Progenitor cell of endocrine pancreas (in vitro differentiated cells): ENCODE data around the gene NEBL. TPM values are rescaled to one million over a fixed set of nuclear protein-coding genes. Genes with fewer than 3 reads are reported as not detected.

Experiments used
- DNase-seq: peaks from one replicate; pipeline ENCODE4 v3.0.0; 2021; ENCODE audit warnings: low spot score; ENCODE audit not compliant: unreplicated experiment
- H3K27ac Mint-ChIP-seq: 2 replicates; pipeline ENCODE4 v1.8.0; 2021; ENCODE audit warnings: mild to moderate bottlenecking, moderate library complexity, mixed read lengths
- H3K27me3 Mint-ChIP-seq: 2 replicates; pipeline ENCODE4 v1.8.0; 2021; ENCODE audit warnings: mixed read lengths
- H3K36me3 Mint-ChIP-seq: 2 replicates; pipeline ENCODE4 v1.8.0; 2022; ENCODE audit warnings: mixed read lengths; ENCODE audit not compliant: insufficient read depth
- H3K4me1 Mint-ChIP-seq: 2 replicates; pipeline ENCODE4 v1.8.0; 2021; ENCODE audit warnings: low read depth, mixed read lengths
- H3K4me3 Mint-ChIP-seq: 2 replicates; pipeline ENCODE4 v1.8.0; 2021; ENCODE audit warnings: low read depth, mild to moderate bottlenecking, moderate library complexity, mixed read lengths
- H3K9me3 Mint-ChIP-seq: 2 replicates; pipeline ENCODE4 v1.8.0; 2021; ENCODE audit warnings: low read depth, mixed read lengths
- CTCF ChIP-seq: fragments of 200-600 bp; sonication (generic); IDR thresholded peaks from one replicate; pipeline ENCODE4 v1.5.0; 2021; ENCODE audit warnings: antibody characterized with exemption, mild to moderate bottlenecking; ENCODE audit not compliant: unreplicated experiment
- total RNA-seq: library from RNA; stranded (reverse); gene quantifications from 2 replicates; pipeline ENCODE4 v1.2.1, GENCODE V29; 2021

NEBL gene
- total RNA-seq, 1 donor from 2014 or later, result 13.2 TPM

DNA sequence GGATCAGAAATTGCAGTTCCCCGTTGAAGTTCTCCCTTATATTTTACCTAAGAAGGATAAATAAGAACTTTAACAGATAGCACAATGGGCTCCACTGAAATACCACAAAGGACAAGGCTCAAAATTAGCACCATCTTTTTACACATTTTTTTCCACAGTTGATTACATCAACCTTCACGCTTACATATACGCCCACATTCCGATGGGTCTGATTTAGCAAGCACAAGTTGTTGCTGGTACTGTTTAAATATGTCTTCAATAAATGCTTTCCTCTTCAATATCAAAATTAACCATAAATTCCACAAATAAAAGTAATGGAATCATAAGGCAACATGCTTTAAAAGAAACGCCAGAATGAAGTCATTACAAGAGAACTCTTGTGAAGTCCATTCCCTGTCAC, 79.5 kb downstream of the NEBL start:
- H3K27ac Mint-ChIP-seq, result no peak overlapping the region
- H3K36me3 Mint-ChIP-seq, result peaks cover 3% of the 10 kb centered on the region
- TF ChIP-seq CTCF, result no peak
- DNase-seq, result no peak
- H3K27me3 Mint-ChIP-seq, result no peaks in the 10 kb centered on the region
- H3K9me3 Mint-ChIP-seq, result no peaks in the 10 kb centered on the region
- no peak overlapping the region for H3K4me3 Mint-ChIP-seq
- H3K4me1 Mint-ChIP-seq, result no peaks in the 10 kb centered on the region

DNA sequence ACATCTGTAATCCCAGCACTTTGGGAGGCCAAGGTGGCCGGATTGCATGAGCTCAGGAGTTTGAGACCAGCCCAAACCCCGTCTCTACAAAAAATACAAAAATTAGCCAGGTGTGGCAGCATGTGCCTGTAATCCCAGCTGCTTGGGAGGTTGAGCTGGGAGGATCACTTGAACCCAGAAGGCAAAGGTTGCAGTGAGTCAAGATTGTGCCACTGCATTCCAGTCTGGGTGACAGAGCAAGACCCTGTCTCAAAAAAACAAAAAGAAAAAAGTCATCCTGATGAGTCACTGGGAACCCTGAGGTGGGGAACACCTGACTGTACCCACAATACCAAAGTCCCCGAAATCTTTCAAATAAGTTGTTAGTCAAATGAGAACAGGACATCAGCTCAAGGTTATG, 80.0 kb downstream of the NEBL start:
- Mint-ChIP-seq H3K27ac (no peak overlapping the region), H3K9me3 (no peaks in the 10 kb centered on the region), H3K4me1 (no peaks in the 10 kb centered on the region), H3K36me3 (peaks cover 3% of the 10 kb centered on the region), H3K27me3 (no peaks in the 10 kb centered on the region), H3K4me3 (no peak overlapping the region)
- DNase-seq, result no peak
- no peak for TF ChIP-seq CTCF

GRCh38 chr10:20814116-20814515, 83.0 kb downstream of the NEBL start:
- no peak overlapping the region for H3K4me3 Mint-ChIP-seq
- H3K27ac Mint-ChIP-seq, result no peak overlapping the region
- no peaks in the 10 kb centered on the region for H3K9me3 Mint-ChIP-seq
- TF ChIP-seq CTCF, result no peak
- DNase-seq, result no peak
- H3K36me3 Mint-ChIP-seq, result peaks cover 3% of the 10 kb centered on the region
- no peaks in the 10 kb centered on the region for H3K27me3 Mint-ChIP-seq
- H3K4me1 Mint-ChIP-seq, result no peaks in the 10 kb centered on the region

DNA sequence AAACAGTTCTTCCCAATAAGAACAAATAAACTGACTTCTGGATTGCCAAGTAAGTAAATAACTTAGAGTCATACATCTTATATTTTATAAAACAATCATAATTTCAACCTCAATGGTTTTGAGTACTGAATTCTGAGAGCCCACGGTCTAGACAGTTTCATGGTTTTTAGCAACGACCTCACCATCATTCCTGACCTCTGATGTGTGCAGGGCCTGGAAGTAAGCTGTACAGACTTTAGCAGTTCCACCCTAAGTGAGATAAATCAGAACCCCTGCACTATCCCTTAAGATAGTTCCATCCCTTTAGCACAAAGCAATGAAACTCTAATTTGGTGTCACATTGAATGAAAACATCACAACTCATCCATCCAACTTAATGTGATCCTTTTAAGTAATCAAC, 86.0 kb downstream of the NEBL start:
- no peaks in the 10 kb centered on the region for H3K9me3 Mint-ChIP-seq
- H3K4me3 Mint-ChIP-seq, result no peak overlapping the region
- no peak for DNase-seq
- H3K27me3 Mint-ChIP-seq, result no peaks in the 10 kb centered on the region
- no peaks in the 10 kb centered on the region for H3K4me1 Mint-ChIP-seq
- no peaks in the 10 kb centered on the region for H3K36me3 Mint-ChIP-seq
- no peak for TF ChIP-seq CTCF
- H3K27ac Mint-ChIP-seq, result no peak overlapping the region

GRCh38 chr10:20809631-20810030, 87.5 kb downstream of the NEBL start:
- Mint-ChIP-seq H3K4me1 (peaks cover under 1% of the 10 kb centered on the region), H3K36me3 (no peaks in the 10 kb centered on the region), H3K9me3 (peaks cover 3% of the 10 kb centered on the region), H3K27ac (no peak overlapping the region), H3K4me3 (no peak overlapping the region), H3K27me3 (no peaks in the 10 kb centered on the region)
- no peak for DNase-seq
- no peak for TF ChIP-seq CTCF
